T-helper 1 cell (primary cell): ENCODE data around the gene GAB2.
"Not testable (repeated sequence)": the region's sequence is repeated elsewhere in the genome, so short reads cannot be mapped to it uniquely, and the experiment has no call there.

Source experiments
- DNase-seq, 5 donors: peaks; one replicate each; pipeline ENCODE4 v3.0.0-alpha.2; 2012 to 2020

GAB2 gene

DNA sequence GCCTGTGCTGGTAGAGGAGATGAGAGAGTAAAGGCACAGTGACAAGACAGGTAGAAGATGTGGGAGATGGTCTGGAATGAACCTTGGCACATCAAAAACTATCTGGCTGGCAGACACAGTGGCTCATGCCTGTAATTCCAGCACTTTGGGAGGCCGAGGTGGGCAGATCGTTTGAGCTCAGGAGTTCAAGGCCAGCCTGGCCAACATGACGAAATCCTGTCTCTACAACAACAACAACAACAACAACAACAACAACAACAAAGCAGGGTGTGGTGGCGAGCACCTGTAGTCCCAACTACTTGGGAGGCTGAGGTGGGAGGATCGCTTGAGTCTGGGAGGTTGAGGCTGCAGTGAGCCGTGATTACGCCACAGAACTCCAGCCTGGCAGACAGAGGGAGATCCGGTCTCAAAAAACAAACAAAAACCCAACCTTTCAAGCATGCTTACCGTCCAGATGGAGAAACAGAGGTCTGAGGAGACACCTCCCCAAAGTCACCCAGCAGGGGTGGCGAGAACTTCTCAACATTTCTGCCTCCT, 240.9 kb downstream of the GAB2 start:
- no peak for DNase-seq

DNA sequence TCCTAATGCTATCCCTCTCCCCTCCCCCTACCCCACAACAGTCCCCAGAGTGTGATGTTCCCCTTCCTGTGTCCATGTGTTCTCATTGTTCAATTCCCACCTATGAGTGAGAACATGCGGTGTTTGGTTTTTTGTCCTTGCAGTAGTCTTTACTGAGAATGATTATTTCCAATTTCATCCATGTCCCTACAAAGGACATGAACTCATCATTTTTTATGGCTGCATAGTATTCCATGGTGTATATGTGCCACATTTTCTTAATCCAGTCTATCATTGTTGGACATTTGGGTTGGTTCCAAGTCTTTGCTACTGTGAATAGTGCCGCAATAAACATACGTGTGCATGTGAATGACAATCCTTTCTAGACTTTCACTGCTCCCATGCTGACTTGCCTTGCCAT, 241.8 kb downstream of the GAB2 start:
- DNase-seq: not testable (repeated sequence)

DNA sequence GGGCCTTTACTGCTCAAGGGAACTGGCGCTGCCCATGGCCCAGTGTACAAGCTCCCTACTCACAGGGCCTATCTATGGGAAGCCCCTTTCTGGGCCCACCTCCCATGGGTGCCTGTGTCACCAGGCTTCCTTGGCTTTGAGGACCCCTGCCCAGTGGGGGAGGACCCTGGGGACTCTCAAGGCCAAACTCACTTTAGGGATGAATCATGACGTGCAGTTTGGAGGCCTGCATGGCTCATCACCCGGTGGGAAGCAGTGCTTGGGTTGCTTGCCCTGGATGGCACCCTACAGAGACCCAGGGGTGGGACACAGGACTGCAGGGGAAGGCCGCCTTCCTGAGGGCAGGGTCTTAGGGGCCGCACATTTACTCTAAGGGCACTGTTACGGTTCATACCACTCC, 245.7 kb downstream of the GAB2 start:
- DNase-seq: no peak

DNA sequence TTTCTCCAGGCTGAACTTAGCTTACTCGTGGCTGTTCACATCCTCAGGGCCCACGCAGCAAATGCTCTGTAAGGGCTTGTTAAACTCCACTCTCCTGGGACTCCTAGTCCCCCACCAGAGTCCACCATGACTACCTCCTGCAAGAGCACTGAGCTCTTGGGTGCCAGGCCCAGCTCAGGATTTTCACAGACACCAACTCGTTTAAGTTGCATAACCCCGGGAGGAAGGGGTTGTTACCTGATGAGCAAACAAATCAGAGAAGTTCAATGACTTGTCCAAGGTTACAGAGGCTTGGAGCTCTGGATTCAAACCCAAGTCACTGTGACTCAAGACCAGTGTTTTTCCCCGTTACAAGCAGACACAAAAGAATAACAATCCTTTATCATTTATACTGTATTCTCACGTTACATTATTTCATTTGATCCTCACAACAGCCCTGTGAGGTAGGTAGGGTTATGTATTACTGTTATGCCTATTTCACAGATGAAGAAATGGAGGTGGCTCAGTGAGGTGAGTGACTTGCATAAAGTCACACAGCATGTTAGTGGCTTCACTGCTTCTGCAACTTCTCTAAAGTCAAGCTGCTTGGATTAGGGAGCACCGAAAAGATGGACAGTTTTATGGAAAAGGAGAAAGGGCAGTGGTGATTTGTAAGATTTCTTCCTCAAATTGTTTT, 246.6 kb downstream of the GAB2 start:
- no peak for DNase-seq

DNA sequence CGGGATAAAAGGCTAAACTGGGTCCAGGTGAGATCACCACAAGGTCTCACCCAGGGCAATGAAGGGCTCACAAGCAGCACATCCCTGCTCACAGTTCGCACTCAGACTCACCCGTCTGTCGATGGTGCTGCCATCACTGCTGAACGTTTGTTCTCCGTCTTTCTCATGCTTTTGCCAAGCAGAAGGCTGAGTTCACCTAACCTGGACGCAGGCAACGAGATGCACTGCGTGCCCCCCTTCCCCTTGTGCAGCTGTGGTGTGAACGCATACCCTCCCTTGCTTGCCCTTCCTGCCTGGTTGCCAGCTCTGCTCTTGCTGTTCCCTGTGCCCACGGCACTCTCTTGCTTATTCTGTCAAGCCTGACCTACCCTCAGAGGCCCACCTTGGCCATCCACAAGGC, 247.2 kb downstream of the GAB2 start:
- DNase-seq: no peak

DNA sequence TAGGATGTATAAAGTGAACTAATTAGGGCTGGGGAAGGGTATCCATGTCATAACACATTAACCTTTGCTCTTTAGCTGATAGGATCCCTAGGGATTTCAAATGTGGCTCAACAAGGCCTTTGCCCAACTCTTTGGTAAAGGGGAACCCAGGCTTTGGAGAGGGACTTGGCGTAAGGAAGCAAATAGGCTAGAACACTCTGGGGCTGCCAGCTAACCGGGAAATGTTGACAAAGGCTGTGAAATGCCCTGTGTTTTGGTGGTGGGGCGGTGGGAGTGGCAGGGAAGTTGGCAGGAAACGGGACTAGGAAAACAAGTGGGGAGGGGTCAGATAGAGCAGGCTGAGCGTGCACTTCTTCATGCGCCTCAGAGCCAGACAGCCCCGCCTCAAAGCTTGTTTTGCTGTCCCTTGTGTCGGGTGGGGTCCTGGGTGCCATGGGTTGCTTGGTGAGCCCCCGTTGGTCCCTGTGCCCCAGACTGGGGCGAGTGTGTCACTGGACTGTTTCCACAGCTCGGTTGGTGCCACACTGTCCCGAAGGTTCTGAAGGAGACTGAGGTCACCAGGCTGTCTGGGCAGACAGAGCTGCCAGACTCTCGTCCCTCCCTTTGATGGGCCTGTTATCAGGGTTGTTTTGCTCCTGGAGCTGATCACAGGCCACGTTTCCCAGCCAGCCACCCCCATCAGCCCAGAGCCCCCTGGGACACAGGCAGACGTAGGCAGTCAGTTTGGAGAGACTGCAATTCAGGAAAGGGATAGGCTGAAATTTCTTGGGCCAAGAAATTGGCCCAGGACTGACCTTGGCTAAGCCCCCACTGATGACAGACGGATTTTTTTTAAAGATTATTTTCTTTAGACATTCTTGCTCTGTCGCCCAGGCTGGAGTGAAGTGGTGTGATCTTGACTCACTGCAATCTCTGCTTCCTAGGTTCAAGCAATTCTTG, 248.8 kb downstream of the GAB2 start:
- no peak for DNase-seq

DNA sequence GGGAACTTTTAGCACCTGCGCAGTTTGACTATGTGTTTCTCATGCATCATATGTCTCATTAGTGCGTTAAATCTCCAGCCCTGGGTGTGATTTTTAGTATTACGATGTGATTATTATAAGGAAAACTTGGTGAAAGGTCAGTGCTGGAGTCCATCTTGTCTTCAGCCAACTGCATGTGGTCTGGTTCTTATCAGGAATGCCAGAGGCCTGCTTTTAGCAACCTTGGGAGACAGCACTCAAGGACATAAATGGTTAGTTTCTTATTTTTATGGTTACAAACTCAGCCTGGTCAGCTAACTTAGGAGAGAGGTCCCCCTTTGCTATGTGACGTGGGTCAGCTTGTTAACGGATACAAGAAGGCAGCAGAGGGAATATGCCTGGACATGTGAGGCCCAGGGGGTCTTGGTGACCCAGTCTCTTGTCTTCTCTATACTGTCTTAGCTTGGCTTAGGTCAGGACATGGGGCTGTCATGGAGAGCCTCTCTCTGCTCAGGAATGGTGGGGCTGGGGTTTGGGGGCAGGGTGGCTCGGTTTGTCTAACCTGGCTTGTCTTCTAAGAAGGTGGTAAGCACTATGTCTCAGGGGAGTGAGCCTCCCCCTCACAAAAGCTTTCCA, 250.7 kb downstream of the GAB2 start:
- DNase-seq: no peak
